ENCODE measurements around the gene AHRR. TPM values are rescaled to one million over a fixed set of nuclear protein-coding genes. Genes with fewer than 3 reads are reported as not detected.
A peak's percentile ranks its signal among the peaks of the same experiment; 100 is the strongest.

Gene AHRR
- total RNA-seq, 1 donor from 2014 or later: not detected

GRCh38 chr5:452978-453710, 131.6 kb downstream of the AHRR start:
- Histone ChIP-seq H3K4me3 (no peak overlapping the region), H3K36me3 (peaks cover 81 to 94% of the 10 kb centered on the region in 2 donors), H3K27me3 (no peaks in the 10 kb centered on the region), H3K4me1 (no peaks in the 10 kb centered on the region), H3K9me3 (peaks cover 7 to 14% of the 10 kb centered on the region in 2 donors), H3K27ac (no peak overlapping the region)
- intact Hi-C loops (cut with DNase I): no loop called here
- peak in 1 of 2 donors; percentile 41 for DNase-seq (ENCODE audit: low spot score in 2 of 2)
- TF ChIP-seq CTCF (IDR thresholded peaks at IDR 0.05): no peak

GRCh38 chr5:453725-454481, 132.4 kb downstream of the AHRR start:
- TF ChIP-seq CTCF (IDR thresholded peaks at IDR 0.05): no peak
- Histone ChIP-seq H3K4me1 (no peaks in the 10 kb centered on the region), H3K36me3 (peaks cover 78 to 94% of the 10 kb centered on the region in 2 donors), H3K27ac (no peak overlapping the region), H3K4me3 (no peak overlapping the region), H3K9me3 (peaks cover 7 to 14% of the 10 kb centered on the region in 2 donors), H3K27me3 (no peaks in the 10 kb centered on the region)
- intact Hi-C loops (cut with DNase I): no loop called here
- DNase-seq (ENCODE audit: low spot score in 2 of 2): peak in 1 of 2 donors; percentile 50

GRCh38 chr5:454936-455335, 133.4 kb downstream of the AHRR start:
- intact Hi-C loops (cut with DNase I): no loop called here
- H3K9me3 ChIP-seq: peaks cover 7 to 14% of the 10 kb centered on the region in 2 donors
- DNase-seq (ENCODE audit: low spot score in 2 of 2): peak in 1 of 2 donors; percentile 57
- H3K4me3 ChIP-seq: no peak overlapping the region
- H3K36me3 ChIP-seq: peaks cover 75 to 94% of the 10 kb centered on the region in 2 donors
- H3K27me3 ChIP-seq: no peaks in the 10 kb centered on the region
- H3K4me1 ChIP-seq: no peaks in the 10 kb centered on the region
- TF ChIP-seq CTCF (IDR thresholded peaks at IDR 0.05): no peak
- H3K27ac ChIP-seq: no peak overlapping the region

GRCh38 chr5:455806-456205, 134.3 kb downstream of the AHRR start:
- Histone ChIP-seq H3K4me1 (no peaks in the 10 kb centered on the region), H3K36me3 (peaks cover 83 to 92% of the 10 kb centered on the region in 2 donors), H3K4me3 (no peak overlapping the region), H3K9me3 (peaks cover 7 to 14% of the 10 kb centered on the region in 2 donors), H3K27me3 (no peaks in the 10 kb centered on the region), H3K27ac (no peak overlapping the region)
- intact Hi-C loops (cut with DNase I): no loop called here
- no peak for TF ChIP-seq CTCF (IDR thresholded peaks at IDR 0.05)
- DNase-seq (ENCODE audit: low spot score in 2 of 2): peak in 1 of 2 donors; percentile 11

GRCh38 chr5:456351-457194, 135.1 kb downstream of the AHRR start:
- intact Hi-C loops (cut with DNase I): no loop called here
- no peaks in the 10 kb centered on the region for H3K4me1 ChIP-seq
- peaks cover 5 to 9% of the 10 kb centered on the region in 2 donors for H3K9me3 ChIP-seq
- no peak overlapping the region for H3K27ac ChIP-seq
- H3K4me3 ChIP-seq: no peak overlapping the region
- peak in 1 of 2 donors; percentile 55 for DNase-seq (ENCODE audit: low spot score in 2 of 2)
- no peak for TF ChIP-seq CTCF (IDR thresholded peaks at IDR 0.05)
- peaks cover 79 to 87% of the 10 kb centered on the region in 2 donors for H3K36me3 ChIP-seq
- H3K27me3 ChIP-seq: no peaks in the 10 kb centered on the region

All from ascending aorta (tissue), 2 donors.